Neural cell (in vitro differentiated cells): ENCODE measurements around the gene OTUB2. TPM values are rescaled to one million over a fixed set of nuclear protein-coding genes. Genes with fewer than 3 reads are reported as not detected.

ENCODE experiments used
- H2AFZ ChIP-seq: fragments of 200-600, 300-800 bp; sonication (generic), shearing (Covaris generic); 2 replicates; pipeline ENCODE4 v1.6.0; 2014; ENCODE audit warnings: low read depth, mild to moderate bottlenecking, antibody characterized with exemption, low read length, moderate library complexity
- H3F3A ChIP-seq: fragments of 200-600 bp; shearing (Covaris generic); 2 replicates; pipeline ENCODE4 v1.6.1; 2016; ENCODE audit warnings: mild to moderate bottlenecking, moderate library complexity, mixed read lengths, antibody characterized with exemption, low read length; ENCODE audit not compliant: insufficient read depth, poor library complexity, severe bottlenecking
- H3K27ac ChIP-seq: fragments of 200-600, 300-800 bp; sonication (generic), shearing (Covaris generic); 2 replicates; pipeline ENCODE4 v1.5.1; 2014; ENCODE audit warnings: mild to moderate bottlenecking, low read length, moderate library complexity
- H3K27me3 ChIP-seq: fragments of 300-800, 200-600 bp; sonication (generic), shearing (Covaris generic); 2 replicates; pipeline ENCODE4 v1.6.0; 2014; ENCODE audit warnings: mild to moderate bottlenecking, low read depth, low read length, moderate library complexity; ENCODE audit not compliant: insufficient read depth
- H3K36me3 ChIP-seq: fragments of 300-800, 200-600 bp; sonication (generic), shearing (Covaris generic); 2 replicates; pipeline ENCODE4 v1.5.1; 2014; ENCODE audit warnings: mild to moderate bottlenecking, antibody characterized with exemption, low read length, moderate library complexity; ENCODE audit not compliant: insufficient read depth
- H3K4me2 ChIP-seq: fragments of 300-800, 200-600 bp; sonication (generic), shearing (Covaris generic); 2 replicates; pipeline ENCODE4 v1.6.0; 2014; ENCODE audit warnings: mild to moderate bottlenecking, low read length
- H3K4me3 ChIP-seq: fragments of 300-800, 200-600 bp; sonication (generic), shearing (Covaris generic); 2 replicates; pipeline ENCODE4 v1.5.1; 2014; ENCODE audit warnings: mild to moderate bottlenecking, low read length, moderate library complexity
- H3K79me2 ChIP-seq: fragments of 200-600 bp; shearing (Covaris generic); replicated peaks from 2 replicates; pipeline ENCODE4 v1.6.0; 2014; ENCODE audit warnings: mild to moderate bottlenecking, low read length, moderate library complexity; ENCODE audit not compliant: insufficient read depth
- H3K9ac ChIP-seq: fragments of 300-800, 200-600 bp; sonication (generic), shearing (Covaris generic); 2 replicates; pipeline ENCODE4 v1.6.1; 2016; ENCODE audit warnings: mild to moderate bottlenecking, low read length, mixed read lengths
- H3K9me2 ChIP-seq: fragments of 200-600 bp; shearing (Covaris generic); 2 replicates; pipeline ENCODE4 v1.6.1; 2016; ENCODE audit warnings: mild to moderate bottlenecking, low read length, mixed read lengths; ENCODE audit not compliant: insufficient read depth
- H3K9me3 ChIP-seq: fragments of 200-600, 300-800 bp; sonication (generic), shearing (Covaris generic); 2 replicates; pipeline ENCODE4 v1.6.1; 2016; ENCODE audit warnings: mild to moderate bottlenecking, mixed run types, low read length, moderate library complexity, mixed read lengths
- H4K20me1 ChIP-seq: fragments of 200-600 bp; shearing (Covaris generic); 2 replicates; pipeline ENCODE4 v1.6.1; 2016; ENCODE audit warnings: mild to moderate bottlenecking, mixed run types; ENCODE audit not compliant: insufficient read depth
- CTCF ChIP-seq: fragments of 450-650 bp; IDR thresholded peaks from 2 replicates; pipeline ENCODE4 v1.5.1; 2014; ENCODE audit warnings: antibody characterized with exemption, mild to moderate bottlenecking, moderate library complexity; ENCODE audit not compliant: poor library complexity, severe bottlenecking
- EP300 ChIP-seq: fragments of 450-650 bp; conservative IDR thresholded peaks from 2 replicates; pipeline ENCODE4 v1.6.1; 2014; ENCODE audit warnings: antibody characterized with exemption, mild to moderate bottlenecking, moderate library complexity; ENCODE audit not compliant: poor library complexity, severe bottlenecking
- EZH2 ChIP-seq: fragments of 200-600, 300-800 bp; shearing (Covaris generic), sonication (generic); IDR thresholded peaks from 2 replicates; pipeline ENCODE4 v1.6.1; 2014; ENCODE audit warnings: antibody characterized with exemption, low read length, borderline replicate concordance, mild to moderate bottlenecking; ENCODE audit not compliant: insufficient read depth, poor library complexity, severe bottlenecking
- MXI1 ChIP-seq: fragments of 450-650 bp; conservative IDR thresholded peaks from 2 replicates; pipeline ENCODE4 v1.6.1; 2014; ENCODE audit warnings: antibody characterized with exemption, mild to moderate bottlenecking; ENCODE audit not compliant: poor library complexity, severe bottlenecking
- POLR2AphosphoS5 ChIP-seq: IDR thresholded peaks from 2 replicates; pipeline ENCODE4 v1.6.1; 2012
- RAD21 ChIP-seq: fragments of 450-650 bp; conservative IDR thresholded peaks from 2 replicates; pipeline ENCODE4 v1.6.1; 2014; ENCODE audit warnings: antibody characterized with exemption, mild to moderate bottlenecking, moderate library complexity
- REST ChIP-seq: IDR thresholded peaks from 2 replicates; pipeline ENCODE4 v1.6.1; 2012; ENCODE audit warnings: borderline replicate concordance
- SMC3 ChIP-seq: fragments of 450-650 bp; conservative IDR thresholded peaks from 2 replicates; pipeline ENCODE4 v1.6.1; 2014; ENCODE audit warnings: antibody characterized with exemption, mild to moderate bottlenecking, moderate library complexity; ENCODE audit not compliant: poor library complexity
- TAF1 ChIP-seq: IDR thresholded peaks from 2 replicates; pipeline ENCODE4 v1.6.1; 2012; ENCODE audit warnings: low read depth
- polyA plus RNA-seq: library from polyadenylated mRNA; depleted of rRNA; stranded (reverse); fragments of >200 nt; gene quantifications from 2 replicates; pipeline ENCODE4 v1.2.3, GENCODE V29; 2014

Gene OTUB2
- polyA plus RNA-seq, 1 donor from 2014 or later = 2.5 TPM

GRCh38 chr14:94016446-94016976 lies 9.6 kb upstream of the OTUB2 start:
- TF ChIP-seq MXI1 (no peak), RAD21 (no peak), EZH2 (no peak), TAF1 (no peak), REST (no peak), SMC3 (no peak), CTCF (no peak), EP300 (no peak), POLR2AphosphoS5 (no peak)
- Histone ChIP-seq H3K4me2 (no peak overlapping the region), H3K9me2 (no peaks in the 10 kb centered on the region), H3F3A (no peaks in the 10 kb centered on the region), H3K36me3 (no peaks in the 10 kb centered on the region), H3K27me3 (no peaks in the 10 kb centered on the region), H3K9ac (no peak overlapping the region), H4K20me1 (no peaks in the 10 kb centered on the region), H2AFZ (no peak overlapping the region), H3K9me3 (no peaks in the 10 kb centered on the region), H3K79me2 (no peaks in the 10 kb centered on the region), H3K27ac (no peak overlapping the region), H3K4me3 (no peak overlapping the region)

- Histone ChIP-seq H3K27ac (no peak overlapping the region), H4K20me1 (no peaks in the 10 kb centered on the region), H3K36me3 (no peaks in the 10 kb centered on the region), H3K4me2 (no peak overlapping the region), H3K9me2 (no peaks in the 10 kb centered on the region), H3F3A (no peaks in the 10 kb centered on the region), H3K27me3 (no peaks in the 10 kb centered on the region), H3K9me3 (no peaks in the 10 kb centered on the region), H2AFZ (no peak overlapping the region), H3K79me2 (no peaks in the 10 kb centered on the region), H3K4me3 (no peak overlapping the region), H3K9ac (no peak overlapping the region)
- TF ChIP-seq POLR2AphosphoS5 = no peak
Observed at GRCh38 chr14:94018308-94018707, 7.8 kb upstream of the OTUB2 start.

- H3K9me2 ChIP-seq = no peaks in the 10 kb centered on the region
Observed at GRCh38 chr14:94019329-94019728, 6.8 kb upstream of the OTUB2 start.

More at GRCh38 chr14:94019329-94019728, 6.8 kb upstream of the OTUB2 start:
- Histone ChIP-seq H3F3A (no peaks in the 10 kb centered on the region), H3K4me2 (no peak overlapping the region), H3K36me3 (no peaks in the 10 kb centered on the region), H3K9me3 (no peaks in the 10 kb centered on the region), H3K27me3 (no peaks in the 10 kb centered on the region), H4K20me1 (no peaks in the 10 kb centered on the region), H3K27ac (no peak overlapping the region), H3K79me2 (no peaks in the 10 kb centered on the region), H3K9ac (no peak overlapping the region), H3K4me3 (no peak overlapping the region), H2AFZ (no peak overlapping the region)
- no peak for TF ChIP-seq POLR2AphosphoS5
